GM20000 (cell line): ENCODE measurements around the gene SCN2A.

Experiments used
- DNase-seq: peaks from one replicate; pipeline ENCODE4 v3.0.0; 2012; ENCODE audit warnings: low spot score
- TF ChIP-seq, protein P1 (sequence below): IDR thresholded peaks from 2 replicates; pipeline ENCODE4 v1.5.1; 2012; ENCODE audit warnings: mild to moderate bottlenecking, control low read depth; ENCODE audit errors: extremely low read depth, missing control alignments

SCN2A gene

DNA sequence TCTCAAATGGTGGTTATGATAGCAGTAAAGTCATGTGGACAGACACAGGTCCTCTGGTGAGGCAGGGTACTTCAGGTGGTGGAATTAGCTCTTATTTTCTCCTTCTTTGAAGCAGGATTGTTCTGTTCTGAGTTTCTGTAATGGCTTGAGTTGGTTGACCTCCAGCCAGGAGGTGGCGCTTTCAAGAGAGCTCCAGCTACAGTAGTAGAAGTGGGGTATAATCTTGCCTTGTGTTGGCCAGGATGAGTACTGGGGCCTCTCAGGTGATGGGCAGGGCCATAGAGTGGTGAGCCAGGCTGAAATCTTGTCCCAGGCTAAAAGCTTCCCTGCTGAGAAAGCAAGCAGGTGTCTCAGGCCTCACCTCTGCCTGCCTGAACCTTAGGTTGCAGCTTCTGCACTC is 177.8 kb downstream of the SCN2A start:
- TF ChIP-seq, protein P1, sequence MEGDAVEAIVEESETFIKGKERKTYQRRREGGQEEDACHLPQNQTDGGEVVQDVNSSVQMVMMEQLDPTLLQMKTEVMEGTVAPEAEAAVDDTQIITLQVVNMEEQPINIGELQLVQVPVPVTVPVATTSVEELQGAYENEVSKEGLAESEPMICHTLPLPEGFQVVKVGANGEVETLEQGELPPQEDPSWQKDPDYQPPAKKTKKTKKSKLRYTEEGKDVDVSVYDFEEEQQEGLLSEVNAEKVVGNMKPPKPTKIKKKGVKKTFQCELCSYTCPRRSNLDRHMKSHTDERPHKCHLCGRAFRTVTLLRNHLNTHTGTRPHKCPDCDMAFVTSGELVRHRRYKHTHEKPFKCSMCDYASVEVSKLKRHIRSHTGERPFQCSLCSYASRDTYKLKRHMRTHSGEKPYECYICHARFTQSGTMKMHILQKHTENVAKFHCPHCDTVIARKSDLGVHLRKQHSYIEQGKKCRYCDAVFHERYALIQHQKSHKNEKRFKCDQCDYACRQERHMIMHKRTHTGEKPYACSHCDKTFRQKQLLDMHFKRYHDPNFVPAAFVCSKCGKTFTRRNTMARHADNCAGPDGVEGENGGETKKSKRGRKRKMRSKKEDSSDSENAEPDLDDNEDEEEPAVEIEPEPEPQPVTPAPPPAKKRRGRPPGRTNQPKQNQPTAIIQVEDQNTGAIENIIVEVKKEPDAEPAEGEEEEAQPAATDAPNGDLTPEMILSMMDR = no peak
- no peak for DNase-seq

- no peak for DNase-seq
- TF ChIP-seq, protein P1 = no peak
Observed at GRCh38 chr2:165420231-165420630, 181.0 kb downstream of the SCN2A start.

DNA sequence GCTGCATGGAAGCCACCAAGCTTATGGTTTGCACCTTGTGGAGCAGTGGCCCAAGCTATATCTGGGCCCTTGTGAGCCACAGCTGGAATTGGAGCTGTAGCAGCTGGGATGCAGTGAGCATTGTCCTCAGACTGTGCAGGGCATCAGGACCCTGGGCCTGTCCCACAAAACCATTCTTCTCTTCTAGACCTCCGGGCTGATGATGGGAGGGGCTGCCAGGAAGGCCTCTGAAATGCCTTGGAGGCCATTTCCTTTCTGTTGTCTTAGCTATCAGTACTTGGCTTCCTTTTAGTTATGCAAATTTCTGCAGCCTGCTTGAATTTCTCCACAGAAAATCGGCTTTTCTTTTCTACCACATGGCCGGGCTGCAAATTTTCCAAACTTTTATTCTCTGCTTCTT is 183.9 kb downstream of the SCN2A start:
- TF ChIP-seq, protein P1 = no peak
- no peak for DNase-seq

GRCh38 chr2:165425556-165425955 is 186.3 kb downstream of the SCN2A start:
- no peak for DNase-seq
- TF ChIP-seq, protein P1 = no peak

- TF ChIP-seq, protein P1 = no peak
- DNase-seq = no peak
Observed at GRCh38 chr2:165427686-165428085, 188.5 kb downstream of the SCN2A start.

DNA sequence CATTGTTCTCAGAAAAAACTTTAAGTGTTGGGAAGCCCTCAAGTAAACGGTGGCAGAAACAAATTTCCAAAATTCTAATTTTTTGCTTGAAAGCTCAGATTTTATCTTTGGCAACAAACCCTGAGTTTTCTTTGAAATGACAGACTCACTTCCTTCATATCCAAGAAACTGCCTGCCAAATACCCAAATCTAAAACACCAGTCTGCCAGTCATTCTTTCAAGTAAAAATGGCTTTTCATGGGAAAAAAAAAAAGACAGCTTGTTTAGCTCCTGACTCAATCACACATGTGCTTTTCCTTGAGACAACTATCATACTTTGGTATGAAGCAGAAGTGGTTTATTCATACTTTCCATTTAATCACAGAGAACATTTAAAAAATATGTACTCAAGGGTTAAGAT is 189.7 kb downstream of the SCN2A start:
- TF ChIP-seq, protein P1 = no peak
- no peak for DNase-seq

DNA sequence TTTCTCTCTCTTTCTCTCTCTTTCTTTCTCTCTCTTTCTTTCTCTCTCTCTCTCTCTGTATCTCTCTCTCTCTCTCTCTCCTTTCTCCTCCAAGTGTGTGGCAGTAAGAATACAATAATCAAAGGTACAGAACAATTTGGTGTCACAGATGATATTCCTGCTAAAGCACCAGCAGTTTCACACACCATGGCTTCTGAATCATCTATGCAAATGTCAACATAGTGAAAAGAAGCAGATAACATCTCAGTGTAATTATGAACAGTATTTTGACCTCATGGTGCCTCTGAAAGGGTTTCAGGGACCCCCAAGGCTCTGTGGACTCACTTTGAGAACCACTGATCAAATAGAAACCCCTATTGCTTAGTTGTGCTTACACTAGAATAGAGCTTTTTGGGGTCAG is 191.8 kb downstream of the SCN2A start:
- TF ChIP-seq, protein P1 = no peak
- no peak for DNase-seq
